ENCODE results near the gene ANKRD10.

ANKRD10 gene

GRCh38 chr13:110830800-110831371, 84.0 kb downstream of the ANKRD10 start:
- DNase-seq (ENCODE audit: low read depth, low spot score) = no peak

GRCh38 chr13:110830331-110830730, 84.5 kb downstream of the ANKRD10 start:
- DNase-seq (ENCODE audit: low read depth, low spot score) = no peak

GRCh38 chr13:110829486-110829885, 85.4 kb downstream of the ANKRD10 start:
- no peak for DNase-seq (ENCODE audit: low read depth, low spot score)

DNA sequence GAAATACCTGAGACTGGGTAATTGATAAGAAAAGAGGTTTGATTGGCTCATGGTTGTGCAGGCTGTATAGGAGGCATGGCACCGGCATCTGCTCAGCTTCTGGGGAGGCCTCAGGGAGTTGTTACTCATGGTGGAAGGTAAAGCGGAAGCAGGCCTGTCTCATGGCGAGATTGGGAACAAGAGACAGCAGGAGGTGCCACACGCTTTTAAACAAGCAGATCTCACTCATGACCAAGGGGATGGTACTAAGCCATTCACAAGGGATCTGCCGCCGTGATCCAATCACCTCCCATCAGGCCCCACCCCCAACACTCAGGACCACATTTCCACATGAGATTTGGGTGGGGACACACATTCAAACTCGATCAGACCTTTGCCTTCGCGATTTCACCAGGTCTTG, 86.2 kb downstream of the ANKRD10 start:
- no peak for DNase-seq (ENCODE audit: low read depth, low spot score)

All from activated CD4-positive, CD25-positive, alpha-beta regulatory T cell treated with anti-CD3 and anti-CD28 coated beads, Interleukin-2, amount 50 U/mL, for 16 hours (primary cell).